PC-3 (cell line): Measurements from ENCODE around the gene NEDD4L. TPM values are rescaled to one million over a fixed set of nuclear protein-coding genes. Genes with fewer than 3 reads are reported as not detected.

ENCODE experiments used
- ATAC-seq: fragments of 200-7000 bp; cut with Tn5 transposase; 2 replicates; pipeline ENCODE4 v1.9.1; 2020; ENCODE audit warnings: mild to moderate bottlenecking, moderate library complexity
- BruUV-seq: library from RNA; stranded (reverse); fragments of 400-500 nt; replicated peaks from 2 replicates; lab custom pipeline; 2021; lab: Mats Ljungman, UMichigan
- CTCF ChIA-PET: fragments of 300-600 bp; sonication (Branson Sonifier 250); formaldehyde crosslinking; loops from one replicate; lab custom pipeline; 2022; ENCODE audit warnings: antibody characterized with exemption; lab: Charles Lee
- POLR2A ChIA-PET: fragments of 300-600 bp; sonication (Branson Sonifier 250); formaldehyde crosslinking; loops from one replicate; lab custom pipeline; 2022; ENCODE audit warnings: antibody characterized with exemption; ENCODE audit not compliant: unreplicated experiment; lab: Charles Lee
- DNase-seq: peaks from one replicate; pipeline ENCODE4 v3.0.0-alpha.2; 2015
- H2AFZ ChIP-seq: fragments of 300-600 bp; sonication (generic); 2 replicates; pipeline ENCODE4 v1.6.0; 2016; ENCODE audit warnings: antibody characterized with exemption, low read length
- H3F3A ChIP-seq: fragments of 300-600 bp; sonication (generic); one replicate; pipeline ENCODE4 v1.6.0; 2017; ENCODE audit warnings: antibody characterized with exemption, low read length, control low read depth, mild to moderate bottlenecking; ENCODE audit not compliant: unreplicated experiment
- H3K27ac ChIP-seq: fragments of 300-600 bp; sonication (generic); 2 replicates; pipeline ENCODE4 v1.5.1; 2016; ENCODE audit warnings: mild to moderate bottlenecking, low read length
- H3K27me3 ChIP-seq: fragments of 300-600 bp; sonication (generic); 2 replicates; pipeline ENCODE4 v1.6.1; 2016; ENCODE audit warnings: low read length, mixed read lengths
- H3K36me3 ChIP-seq: fragments of 300-600 bp; sonication (generic); 2 replicates; pipeline ENCODE4 v1.6.1; 2016; ENCODE audit warnings: low read depth, mixed run types, low read length, mixed read lengths
- H3K4me1 ChIP-seq: fragments of 300-600 bp; sonication (generic); 2 replicates; pipeline ENCODE4 v1.5.1; 2016; ENCODE audit warnings: low read length; ENCODE audit not compliant: insufficient read depth
- H3K4me2 ChIP-seq: fragments of 300-600 bp; sonication (generic); 2 replicates; pipeline ENCODE4 v1.6.0; 2016; ENCODE audit warnings: low read length
- H3K4me3 ChIP-seq: fragments of 300-600 bp; sonication (generic); 2 replicates; pipeline ENCODE4 v1.5.1; 2016; ENCODE audit warnings: mild to moderate bottlenecking, low read length, mixed read lengths
- H3K79me2 ChIP-seq: fragments of 300-600 bp; sonication (generic); 2 replicates; pipeline ENCODE4 v1.6.1; 2017; ENCODE audit warnings: low read length, mixed read lengths
- H3K9ac ChIP-seq: fragments of 300-600 bp; sonication (generic); 2 replicates; pipeline ENCODE4 v1.6.0; 2016; ENCODE audit warnings: mild to moderate bottlenecking, low read length
- H3K9me2 ChIP-seq: fragments of 300-600 bp; sonication (generic); replicated peaks from 2 replicates; pipeline ENCODE4 v1.6.1; 2016; ENCODE audit warnings: mixed run types, low read length, mixed read lengths
- H3K9me3 ChIP-seq: fragments of 300-600 bp; sonication (generic); 2 replicates; pipeline ENCODE4 v1.6.1; 2016; ENCODE audit warnings: low read length, mixed read lengths
- H4K20me1 ChIP-seq: fragments of 300-600 bp; sonication (generic); 2 replicates; pipeline ENCODE4 v1.6.1; 2016; ENCODE audit warnings: low read length, mixed read lengths
- EZH2 ChIP-seq: fragments of 300-600 bp; sonication (generic); IDR thresholded peaks from one replicate; pipeline ENCODE4 v1.6.1; 2017; ENCODE audit warnings: antibody characterized with exemption, mild to moderate bottlenecking, low read length; ENCODE audit not compliant: unreplicated experiment
- EZH2phosphoT487 ChIP-seq: fragments of 300-600 bp; sonication (generic); IDR thresholded peaks from 2 replicates; pipeline ENCODE4 v1.6.1; 2018; ENCODE audit warnings: mild to moderate bottlenecking, antibody characterized with exemption, low read length, borderline replicate concordance
- intact Hi-C: fragments of 100-400 bp; cut with micrococcal nuclease; formaldehyde crosslinking; loops from 2 replicates; pipeline ENCODE4 v1.9.0; 2023
- total RNA-seq: library from RNA; depleted of rRNA; stranded (reverse); fragments of >200 nt; gene quantifications from 2 replicates; pipeline ENCODE4 v1.2.3, GENCODE V29; 2014
- TF ChIP-seq, protein P1 (sequence below): fragments of 300-600 bp; sonication (generic); conservative IDR thresholded peaks from 2 replicates; pipeline ENCODE4 v1.5.1; 2017; ENCODE audit warnings: antibody characterized with exemption, low read depth, mild to moderate bottlenecking, low read length

NEDD4L gene
- total RNA-seq, 1 experiment from 2014 or later = 105 TPM

DNA sequence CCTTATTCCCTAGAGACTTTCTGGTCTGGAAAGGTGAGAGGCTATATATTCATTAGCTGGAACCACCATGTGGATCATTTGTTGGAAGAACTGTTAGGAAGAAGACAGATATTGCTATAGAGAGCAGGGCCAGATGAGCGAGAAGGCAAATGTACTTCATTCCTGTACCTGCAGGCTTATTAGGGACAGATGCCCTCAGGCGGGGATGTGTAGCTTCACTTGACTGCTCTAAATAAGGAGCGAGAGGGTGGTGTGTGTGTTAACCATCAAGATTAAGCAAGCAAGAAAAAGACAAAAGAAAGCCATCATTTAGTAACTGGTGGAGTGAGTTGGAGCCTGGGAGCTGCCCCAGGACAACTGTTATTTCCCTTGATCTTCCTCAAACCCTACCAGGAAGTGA is 36.4 kb downstream of the NEDD4L start:
- TF ChIP-seq EZH2 = no peak
- TF ChIP-seq, protein P1, sequence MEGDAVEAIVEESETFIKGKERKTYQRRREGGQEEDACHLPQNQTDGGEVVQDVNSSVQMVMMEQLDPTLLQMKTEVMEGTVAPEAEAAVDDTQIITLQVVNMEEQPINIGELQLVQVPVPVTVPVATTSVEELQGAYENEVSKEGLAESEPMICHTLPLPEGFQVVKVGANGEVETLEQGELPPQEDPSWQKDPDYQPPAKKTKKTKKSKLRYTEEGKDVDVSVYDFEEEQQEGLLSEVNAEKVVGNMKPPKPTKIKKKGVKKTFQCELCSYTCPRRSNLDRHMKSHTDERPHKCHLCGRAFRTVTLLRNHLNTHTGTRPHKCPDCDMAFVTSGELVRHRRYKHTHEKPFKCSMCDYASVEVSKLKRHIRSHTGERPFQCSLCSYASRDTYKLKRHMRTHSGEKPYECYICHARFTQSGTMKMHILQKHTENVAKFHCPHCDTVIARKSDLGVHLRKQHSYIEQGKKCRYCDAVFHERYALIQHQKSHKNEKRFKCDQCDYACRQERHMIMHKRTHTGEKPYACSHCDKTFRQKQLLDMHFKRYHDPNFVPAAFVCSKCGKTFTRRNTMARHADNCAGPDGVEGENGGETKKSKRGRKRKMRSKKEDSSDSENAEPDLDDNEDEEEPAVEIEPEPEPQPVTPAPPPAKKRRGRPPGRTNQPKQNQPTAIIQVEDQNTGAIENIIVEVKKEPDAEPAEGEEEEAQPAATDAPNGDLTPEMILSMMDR = no peak
- no peak for TF ChIP-seq EZH2phosphoT487
- POLR2A ChIA-PET = no interaction called here
- no peaks in the 10 kb centered on the region for H4K20me1 ChIP-seq
- H3K4me3 ChIP-seq = no peak overlapping the region
- ATAC-seq (no peak), DNase-seq (no peak)
- H3F3A ChIP-seq = no peaks in the 10 kb centered on the region
- H2AFZ ChIP-seq = no peak overlapping the region
- H3K27ac ChIP-seq = no peak overlapping the region
- intact Hi-C loops = no loop called here
- H3K4me2 ChIP-seq = no peak overlapping the region
- H3K79me2 ChIP-seq = peaks cover 79% of the 10 kb centered on the region
- no TSS peak for BruUV-seq
- no peaks in the 10 kb centered on the region for H3K9me3 ChIP-seq
- no peaks in the 10 kb centered on the region for H3K27me3 ChIP-seq
- no peaks in the 10 kb centered on the region for H3K4me1 ChIP-seq
- no peak overlapping the region for H3K9ac ChIP-seq
- H3K36me3 ChIP-seq = no peaks in the 10 kb centered on the region
- no peaks in the 10 kb centered on the region for H3K9me2 ChIP-seq
- CTCF ChIA-PET = interaction anchor here (0.6 kb wide), 2 partner anchors 26 to 37 kb away, joined by 5 to 6 read pairs; no protein-coding TSS in a partner anchor

DNA sequence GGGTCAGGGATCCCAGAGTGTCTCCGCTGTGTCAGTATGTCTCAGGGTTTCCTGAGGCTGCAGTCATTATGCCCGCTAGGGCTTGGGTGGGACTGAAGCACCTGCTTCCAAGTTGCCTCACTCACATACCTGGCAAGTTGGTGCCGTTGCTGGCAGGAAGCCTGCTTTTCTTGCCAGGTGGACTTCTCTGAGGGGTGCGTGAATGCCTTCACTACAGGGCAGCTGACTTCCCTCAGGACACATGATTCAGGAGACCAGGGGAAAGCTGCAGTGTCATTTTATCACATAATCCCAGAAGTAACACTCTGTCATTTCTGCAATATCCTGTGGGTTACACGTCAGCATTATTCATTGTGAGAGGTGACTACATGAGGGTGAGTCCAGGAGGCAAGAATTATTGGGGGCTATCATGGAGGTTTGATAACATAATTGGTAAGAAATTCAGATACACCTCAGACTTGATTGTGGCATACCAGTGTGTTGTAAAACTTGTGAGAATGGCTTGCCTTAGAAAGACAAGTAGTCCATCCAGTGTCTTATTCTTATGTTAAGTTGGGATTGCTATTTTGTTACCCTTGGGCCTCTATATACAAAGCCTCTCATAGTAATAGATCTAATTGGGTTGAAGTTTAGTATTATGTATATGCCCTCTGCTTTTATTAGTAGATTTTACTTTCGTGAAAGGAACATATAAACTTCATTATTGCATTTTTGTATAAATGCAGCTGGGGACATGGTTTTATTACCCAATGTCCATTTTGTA is 44.1 kb downstream of the NEDD4L start:
- no peaks in the 10 kb centered on the region for H4K20me1 ChIP-seq
- TF ChIP-seq, protein P1 = no peak
- TF ChIP-seq EZH2 = no peak
- no peak for TF ChIP-seq EZH2phosphoT487

DNA sequence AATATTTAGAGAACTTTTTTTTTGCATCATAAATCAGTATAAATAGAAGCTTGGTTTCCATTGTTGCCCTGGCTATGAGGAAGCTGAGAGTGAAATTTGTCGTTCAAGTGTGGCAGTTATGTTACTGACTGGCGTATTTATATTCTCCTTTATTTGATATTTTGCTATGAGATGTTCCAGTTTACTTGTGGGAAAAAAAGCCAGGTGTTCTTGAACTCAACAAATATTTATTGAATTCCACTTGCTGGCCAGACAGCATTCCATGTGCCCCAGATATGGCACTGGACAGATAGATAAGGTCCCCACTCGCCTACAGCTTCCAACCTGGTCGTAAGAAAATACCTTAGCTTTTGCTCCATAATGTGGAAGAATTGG is 44.7 kb downstream of the NEDD4L start:
- ChIA-PET POLR2A (no interaction called here), CTCF (interaction anchor here (1.7 kb wide), 1 partner anchor 45 kb away, joined by 4 read pairs; the partner anchor contains the start of gene NEDD4L)
- Histone ChIP-seq H3K36me3 (no peaks in the 10 kb centered on the region), H3K9ac (peak overlapping the region; percentile 48), H3K4me3 (peak overlapping the region; percentile 8; the same call in 1 of the 2 replicates), H3K4me1 (peaks cover 74% of the 10 kb centered on the region), H3K9me2 (no peaks in the 10 kb centered on the region), H3F3A (peaks cover 19% of the 10 kb centered on the region), H4K20me1 (no peaks in the 10 kb centered on the region), H2AFZ (no peak overlapping the region), H3K27me3 (no peaks in the 10 kb centered on the region), H3K4me2 (peak overlapping the region; percentile 62), H3K79me2 (peaks cover 72% of the 10 kb centered on the region), H3K27ac (peak overlapping the region; percentile 93), H3K9me3 (no peaks in the 10 kb centered on the region)
- intact Hi-C loops = loop anchor here (2.0 kb wide), 1 partner anchor 42 kb away; no protein-coding TSS in a partner anchor
- ATAC-seq = 0 out of 2 replicates have a peak, but pooled peaks have one; percentile 1
- BruUV-seq = no TSS peak
- DNase-seq = peak; percentile 42
- TF ChIP-seq EZH2phosphoT487 (no peak), EZH2 (no peak)
- TF ChIP-seq, protein P1 = no peak

More for the DNA sequence above, 44.1 kb downstream of the NEDD4L start:
- H2AFZ ChIP-seq = no peak overlapping the region
- H3F3A ChIP-seq = peaks cover 19% of the 10 kb centered on the region
- intact Hi-C loops = loop anchor here (2.0 kb wide), 1 partner anchor 41 kb away; no protein-coding TSS in a partner anchor
- no TSS peak for BruUV-seq
- ChIA-PET CTCF (interaction anchor here (1.7 kb wide), 1 partner anchor 45 kb away, joined by 4 read pairs; the partner anchor contains the start of gene NEDD4L), POLR2A (no interaction called here)
- peak; percentile 75 for ATAC-seq
- peak overlapping the region; percentile 93 for H3K27ac ChIP-seq
- peak overlapping the region; percentile 8; the same call in 1 of the 2 replicates for H3K4me3 ChIP-seq
- H3K36me3 ChIP-seq = no peaks in the 10 kb centered on the region
- H3K9ac ChIP-seq = peak overlapping the region; percentile 48
- no peaks in the 10 kb centered on the region for H3K9me3 ChIP-seq
- peak; percentile 99 for DNase-seq
- no peaks in the 10 kb centered on the region for H3K27me3 ChIP-seq
- H3K4me2 ChIP-seq = peak overlapping the region; percentile 62
- H3K4me1 ChIP-seq = peaks cover 69% of the 10 kb centered on the region
- H3K79me2 ChIP-seq = peaks cover 69% of the 10 kb centered on the region
- H3K9me2 ChIP-seq = no peaks in the 10 kb centered on the region
